HUES64 (cell line): ENCODE data around the gene FBXO34.

Experiments
- H3K27ac ChIP-seq: 2 replicates; pipeline ENCODE4 v1.7.0; 2013; ENCODE audit warnings: low read depth, low read length, inconsistent platforms
- H3K27me3 ChIP-seq: 2 replicates; pipeline ENCODE4 v1.6.1; 2013; ENCODE audit warnings: mild to moderate bottlenecking, low read length; ENCODE audit not compliant: insufficient read depth
- H3K36me3 ChIP-seq: 2 replicates; pipeline ENCODE4 v1.6.1; 2013; ENCODE audit warnings: mild to moderate bottlenecking, low read length; ENCODE audit not compliant: insufficient read depth
- H3K4me1 ChIP-seq: 2 replicates; pipeline ENCODE4 v1.6.1; 2013; ENCODE audit warnings: mild to moderate bottlenecking, low read length, moderate library complexity; ENCODE audit not compliant: insufficient read depth
- H3K4me3 ChIP-seq: 2 replicates; pipeline ENCODE4 v1.5.1; 2013; ENCODE audit warnings: mild to moderate bottlenecking, low read length, moderate library complexity
- H3K9ac ChIP-seq: 2 replicates; pipeline ENCODE4 v1.6.1; 2013; ENCODE audit warnings: mild to moderate bottlenecking, low read depth, low read length
- H3K9me3 ChIP-seq: 2 replicates; pipeline ENCODE4 v1.6.1; 2013; ENCODE audit warnings: low read depth, low read length; ENCODE audit not compliant: insufficient read depth
- WGBS: fragments of 150-250, 120-280 bp; methylation state at CpG from one replicate; pipeline ENCODE4 v1.1.7; 2013; ENCODE audit warnings: missing lambda C conversion rate; 5-methylcytosine and 5-hydroxymethylcytosine counted together

FBXO34 gene

DNA sequence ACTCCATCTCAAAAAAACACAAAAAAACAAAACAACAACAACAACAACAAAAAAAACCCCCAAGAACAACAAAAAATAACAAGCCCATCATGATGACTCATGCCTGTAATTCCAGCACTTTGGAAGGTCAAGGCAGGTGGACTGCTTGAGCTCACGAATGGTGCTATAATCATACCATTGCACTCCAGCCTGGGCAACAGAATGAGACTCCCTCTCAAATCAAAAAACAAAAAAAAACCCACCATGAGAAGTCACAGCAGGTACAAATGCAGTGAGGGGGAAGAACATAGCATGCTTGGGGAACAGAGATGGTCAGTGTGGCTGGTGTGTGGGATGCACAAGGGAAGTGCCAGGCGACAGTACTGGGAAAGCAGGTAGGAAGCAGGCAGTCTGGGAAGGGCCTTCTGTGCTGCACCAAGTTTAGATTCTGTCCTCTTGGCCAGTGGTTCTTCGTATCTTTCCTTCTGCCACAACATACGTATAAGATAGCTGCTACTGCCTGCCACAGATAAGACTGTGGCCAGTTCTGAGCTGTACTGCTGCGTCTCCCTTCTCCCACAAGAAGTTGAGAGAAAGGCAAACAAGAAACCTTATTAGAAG, 112.4 kb downstream of the FBXO34 start:
- Histone ChIP-seq H3K27me3 (no peaks in the 10 kb centered on the region), H3K36me3 (peaks cover 58% of the 10 kb centered on the region), H3K4me1 (no peaks in the 10 kb centered on the region), H3K27ac (no peak overlapping the region), H3K9me3 (no peaks in the 10 kb centered on the region), H3K9ac (no peak overlapping the region), H3K4me3 (no peak overlapping the region)
- WGBS: 94% methylated on average over 5 of the region's 5 CpGs

DNA sequence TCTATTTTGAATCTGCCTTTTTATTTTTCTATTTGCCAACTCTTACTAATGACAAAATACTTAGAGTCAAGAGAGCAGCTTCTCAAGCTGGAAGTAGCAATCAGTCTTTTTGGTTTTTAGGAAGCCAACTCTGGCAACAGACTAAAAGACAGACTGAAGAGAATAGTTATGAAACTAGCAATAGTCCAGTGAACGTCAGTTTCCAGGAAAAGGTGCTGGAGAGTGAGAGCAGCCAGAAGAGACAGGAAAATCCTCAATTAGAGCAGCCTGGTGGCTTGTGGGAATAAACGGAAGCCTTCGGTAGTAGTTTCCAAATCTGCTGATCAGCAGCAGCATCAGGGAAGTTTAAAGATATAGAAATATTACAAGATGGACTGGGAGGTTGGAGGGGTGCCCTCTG, 113.3 kb downstream of the FBXO34 start:
- Histone ChIP-seq H3K4me3 (no peak overlapping the region), H3K27me3 (no peaks in the 10 kb centered on the region), H3K27ac (no peak overlapping the region), H3K9ac (no peak overlapping the region), H3K4me1 (no peaks in the 10 kb centered on the region), H3K9me3 (no peaks in the 10 kb centered on the region), H3K36me3 (peaks cover 66% of the 10 kb centered on the region)
- WGBS: 92% methylated on average over 3 of the region's 3 CpGs

DNA sequence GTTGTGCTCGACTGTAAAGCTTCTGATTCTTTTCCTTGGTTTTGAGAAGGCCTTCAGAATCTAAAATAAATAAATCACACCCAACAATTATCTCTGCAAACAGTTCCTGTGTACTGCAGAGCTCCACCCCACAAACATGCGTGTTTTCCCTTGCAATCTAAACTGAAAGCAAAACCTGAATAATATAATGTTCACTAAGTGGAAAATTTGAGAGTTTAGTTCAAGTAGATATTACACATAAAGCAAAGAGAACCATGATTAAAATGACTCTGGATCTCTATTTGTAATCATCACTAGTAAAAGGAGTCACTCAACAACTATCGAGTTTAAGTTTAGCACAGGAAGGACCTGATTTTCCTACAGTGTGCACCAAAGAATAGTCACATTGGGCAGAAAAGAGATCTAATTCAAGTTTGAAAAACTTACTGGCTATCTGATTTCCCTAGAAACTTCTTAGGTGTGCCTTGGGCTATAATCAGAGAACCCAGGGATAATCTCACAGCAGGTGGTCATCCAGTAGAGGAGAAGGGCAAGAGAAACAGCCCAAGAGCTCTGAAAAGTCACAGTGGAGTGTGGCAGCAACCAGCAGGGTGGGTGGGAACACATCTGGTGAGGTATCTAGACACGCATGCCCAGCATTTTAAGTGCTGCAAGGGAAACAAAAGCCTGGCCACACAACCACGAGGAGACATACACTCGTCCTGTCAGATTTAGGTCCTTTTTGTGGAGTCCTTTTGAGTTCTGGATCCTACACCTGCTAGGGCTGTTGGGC, 115.0 kb downstream of the FBXO34 start:
- H3K4me1 ChIP-seq: no peaks in the 10 kb centered on the region
- 92% methylated on average over 6 of the region's 6 CpGs for WGBS
- H3K4me3 ChIP-seq: no peak overlapping the region
- H3K9me3 ChIP-seq: no peaks in the 10 kb centered on the region
- no peaks in the 10 kb centered on the region for H3K27me3 ChIP-seq
- H3K9ac ChIP-seq: no peak overlapping the region
- H3K36me3 ChIP-seq: peaks cover 59% of the 10 kb centered on the region
- H3K27ac ChIP-seq: no peak overlapping the region

DNA sequence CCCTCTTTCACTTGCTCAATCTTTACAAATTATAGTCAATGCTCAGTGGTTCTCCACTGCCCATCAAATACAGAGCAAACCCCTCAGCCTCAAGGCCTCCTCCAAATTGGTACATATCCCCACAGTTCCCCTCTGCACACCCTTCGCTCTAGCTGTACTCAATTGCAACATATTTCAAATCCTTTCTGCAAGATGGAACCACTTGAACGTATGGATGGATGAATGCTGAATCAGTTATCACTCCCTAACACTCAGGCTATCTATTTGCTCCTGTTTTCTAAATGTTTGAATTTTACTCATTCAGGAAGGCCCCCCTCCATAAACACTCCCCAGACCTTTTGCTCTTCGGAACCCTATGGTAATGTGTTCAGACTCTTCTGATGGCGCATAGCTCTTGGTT, 115.9 kb downstream of the FBXO34 start:
- Histone ChIP-seq H3K9me3 (no peaks in the 10 kb centered on the region), H3K36me3 (peaks cover 53% of the 10 kb centered on the region), H3K9ac (no peak overlapping the region), H3K4me3 (no peak overlapping the region), H3K4me1 (no peaks in the 10 kb centered on the region), H3K27me3 (no peaks in the 10 kb centered on the region), H3K27ac (no peak overlapping the region)
- 97% methylated on average over 4 of the region's 4 CpGs for WGBS

DNA sequence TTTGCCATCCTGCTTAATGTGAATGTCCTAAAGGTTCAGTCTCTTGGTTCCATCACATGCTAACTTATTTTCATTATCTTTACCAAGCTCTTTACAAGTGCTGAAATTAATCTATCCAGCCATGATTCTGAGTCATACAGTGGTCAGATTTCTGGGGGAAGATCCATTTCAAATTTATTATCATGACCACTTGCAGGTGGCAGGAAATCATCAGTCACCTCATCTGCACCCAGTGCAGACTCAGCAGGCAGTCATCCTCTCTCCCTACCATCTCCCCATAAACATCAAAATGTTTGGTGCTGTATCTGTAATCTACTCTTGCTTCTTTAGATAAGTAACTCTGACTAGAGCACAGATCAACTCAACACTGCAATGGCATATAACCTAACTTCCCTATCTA, 116.9 kb downstream of the FBXO34 start:
- Histone ChIP-seq H3K27me3 (no peaks in the 10 kb centered on the region), H3K4me3 (no peak overlapping the region), H3K36me3 (peaks cover 52% of the 10 kb centered on the region), H3K4me1 (no peaks in the 10 kb centered on the region), H3K27ac (no peak overlapping the region), H3K9ac (no peak overlapping the region), H3K9me3 (no peaks in the 10 kb centered on the region)

DNA sequence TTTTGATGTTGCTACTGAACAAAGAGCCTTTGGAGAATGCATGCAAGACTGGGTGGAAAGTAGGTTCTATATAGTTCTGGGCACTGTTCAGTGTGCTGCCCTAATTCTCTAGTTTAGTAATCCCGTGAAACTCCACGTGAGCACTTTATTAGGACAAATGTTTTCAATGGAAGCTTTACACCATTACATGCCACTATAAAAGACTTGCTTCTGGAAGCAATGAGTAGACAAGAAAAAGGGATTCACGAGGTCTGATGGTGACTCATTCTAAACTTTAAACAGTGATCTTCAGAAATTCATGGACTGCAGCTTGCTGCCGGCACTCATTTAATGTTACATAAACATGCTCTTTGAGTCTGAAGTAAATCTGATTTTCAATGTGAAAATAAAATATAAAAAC, 118.1 kb downstream of the FBXO34 start:
- Histone ChIP-seq H3K4me3 (no peak overlapping the region), H3K36me3 (peaks cover 46% of the 10 kb centered on the region), H3K4me1 (no peaks in the 10 kb centered on the region), H3K9ac (no peak overlapping the region), H3K27ac (no peak overlapping the region), H3K9me3 (no peaks in the 10 kb centered on the region), H3K27me3 (no peaks in the 10 kb centered on the region)
- WGBS: 98% methylated on average over 4 of the region's 4 CpGs

DNA sequence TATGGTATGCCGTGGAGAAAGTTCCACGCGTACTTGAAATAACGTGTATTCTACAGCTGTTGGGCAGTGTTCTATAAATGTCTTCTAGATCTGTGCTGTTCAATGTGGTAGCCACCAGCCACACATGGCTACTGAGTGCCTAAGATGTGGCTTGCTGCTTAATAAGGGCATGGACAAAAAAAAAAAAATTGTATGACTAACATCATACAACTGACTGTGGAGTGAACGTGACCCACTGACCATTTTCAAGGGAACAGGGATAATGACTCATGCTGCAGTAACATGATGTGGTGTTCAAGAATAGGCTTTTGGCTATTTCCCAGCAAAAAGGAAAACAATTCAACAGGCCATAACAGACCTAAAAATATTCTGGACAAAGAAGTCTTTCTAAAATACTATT, 127.5 kb downstream of the FBXO34 start:
- H3K9ac ChIP-seq: no peak overlapping the region
- H3K36me3 ChIP-seq: peaks cover 27% of the 10 kb centered on the region; the same call in 1 of the 2 replicates
- no peak overlapping the region for H3K27ac ChIP-seq
- no peaks in the 10 kb centered on the region for H3K9me3 ChIP-seq
- WGBS: 96% methylated on average over 5 of the region's 5 CpGs
- no peak overlapping the region for H3K4me3 ChIP-seq
- no peaks in the 10 kb centered on the region for H3K27me3 ChIP-seq
- H3K4me1 ChIP-seq: no peaks in the 10 kb centered on the region

DNA sequence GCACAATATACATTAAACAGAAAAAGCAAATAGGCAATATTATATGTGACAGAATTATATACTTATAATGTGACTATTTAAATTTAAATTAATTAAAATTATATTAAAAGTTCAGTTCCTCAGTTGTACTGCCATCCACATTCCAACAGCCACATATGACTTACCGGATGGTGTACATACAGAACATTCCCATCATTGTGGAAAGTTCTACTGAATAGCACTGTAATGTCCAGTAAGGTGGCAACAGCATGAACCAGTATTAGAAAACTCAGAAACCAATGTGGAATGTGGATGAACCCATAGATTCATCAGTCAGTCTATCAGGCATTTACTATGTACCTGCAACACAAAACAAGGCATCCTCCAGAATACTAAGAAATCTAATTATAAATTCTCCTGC, 128.0 kb downstream of the FBXO34 start:
- no peak overlapping the region for H3K9ac ChIP-seq
- H3K4me1 ChIP-seq: no peaks in the 10 kb centered on the region
- H3K36me3 ChIP-seq: peaks cover 25% of the 10 kb centered on the region; the same call in 1 of the 2 replicates
- WGBS: 100% methylated on average over 1 of the region's 1 CpG
- no peak overlapping the region for H3K27ac ChIP-seq
- no peak overlapping the region for H3K4me3 ChIP-seq
- H3K9me3 ChIP-seq: no peaks in the 10 kb centered on the region
- H3K27me3 ChIP-seq: no peaks in the 10 kb centered on the region

DNA sequence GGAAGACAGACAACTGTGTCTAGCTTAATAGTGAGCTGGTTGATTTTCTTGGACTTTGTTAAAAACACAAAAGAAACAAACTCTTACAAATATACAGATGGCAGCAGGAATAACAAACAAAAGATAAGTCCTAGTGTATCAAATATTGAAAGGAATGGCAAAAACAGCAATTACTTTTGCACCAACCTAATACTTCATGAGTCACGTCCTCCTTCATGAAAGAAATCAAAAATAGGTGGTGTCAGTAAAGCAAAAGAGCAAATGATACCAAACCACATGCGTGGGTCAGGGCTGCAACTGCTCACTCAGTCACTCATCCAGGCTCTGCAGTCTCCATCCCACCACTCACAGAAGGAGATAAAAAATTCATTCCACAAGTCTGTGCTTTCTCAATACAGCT, 128.6 kb downstream of the FBXO34 start:
- H3K4me3 ChIP-seq: no peak overlapping the region

DNA sequence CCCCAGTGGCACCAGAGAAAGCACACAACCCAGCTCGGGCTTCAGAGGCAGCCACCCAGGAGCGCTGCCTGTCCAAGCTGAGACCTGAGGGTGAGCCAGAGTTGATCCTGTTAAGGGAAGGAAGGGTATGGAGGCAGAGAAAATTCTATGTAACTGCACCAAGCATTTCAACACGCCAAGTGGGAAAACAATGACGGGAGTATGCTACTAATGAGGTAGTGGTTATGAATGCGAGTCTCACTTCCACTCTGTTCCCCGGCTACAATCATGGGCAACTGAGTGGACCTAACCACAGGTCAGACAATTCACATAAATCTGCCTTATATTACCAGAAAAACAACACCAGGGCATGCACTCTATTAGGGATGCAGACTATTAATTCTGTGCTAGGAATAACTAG, 130.5 kb downstream of the FBXO34 start:
- WGBS: 97% methylated on average over 6 of the region's 6 CpGs
- H3K27ac ChIP-seq: no peak overlapping the region
- no peaks in the 10 kb centered on the region for H3K4me1 ChIP-seq
- no peak overlapping the region for H3K9ac ChIP-seq
- H3K4me3 ChIP-seq: no peak overlapping the region
- no peaks in the 10 kb centered on the region for H3K9me3 ChIP-seq
- H3K27me3 ChIP-seq: no peaks in the 10 kb centered on the region
- H3K36me3 ChIP-seq: 0 out of 2 replicates have a peak, but pooled peaks cover 3% of the 10 kb centered on the region

More for the DNA sequence above, 128.6 kb downstream of the FBXO34 start:
- 98% methylated on average over 2 of the region's 2 CpGs for WGBS
- no peaks in the 10 kb centered on the region for H3K27me3 ChIP-seq
- no peak overlapping the region for H3K9ac ChIP-seq
- H3K4me1 ChIP-seq: no peaks in the 10 kb centered on the region
- peaks cover 20% of the 10 kb centered on the region; the same call in 1 of the 2 replicates for H3K36me3 ChIP-seq
- no peak overlapping the region for H3K27ac ChIP-seq
- no peaks in the 10 kb centered on the region for H3K9me3 ChIP-seq
